Measurements from ENCODE around the gene CDK18. TPM values are rescaled to one million over a fixed set of nuclear protein-coding genes. Genes with fewer than 3 reads are reported as not detected.

CDK18 gene
- total RNA-seq, 2 donors from 2014 or later = 27.9 to 46.0 TPM

DNA sequence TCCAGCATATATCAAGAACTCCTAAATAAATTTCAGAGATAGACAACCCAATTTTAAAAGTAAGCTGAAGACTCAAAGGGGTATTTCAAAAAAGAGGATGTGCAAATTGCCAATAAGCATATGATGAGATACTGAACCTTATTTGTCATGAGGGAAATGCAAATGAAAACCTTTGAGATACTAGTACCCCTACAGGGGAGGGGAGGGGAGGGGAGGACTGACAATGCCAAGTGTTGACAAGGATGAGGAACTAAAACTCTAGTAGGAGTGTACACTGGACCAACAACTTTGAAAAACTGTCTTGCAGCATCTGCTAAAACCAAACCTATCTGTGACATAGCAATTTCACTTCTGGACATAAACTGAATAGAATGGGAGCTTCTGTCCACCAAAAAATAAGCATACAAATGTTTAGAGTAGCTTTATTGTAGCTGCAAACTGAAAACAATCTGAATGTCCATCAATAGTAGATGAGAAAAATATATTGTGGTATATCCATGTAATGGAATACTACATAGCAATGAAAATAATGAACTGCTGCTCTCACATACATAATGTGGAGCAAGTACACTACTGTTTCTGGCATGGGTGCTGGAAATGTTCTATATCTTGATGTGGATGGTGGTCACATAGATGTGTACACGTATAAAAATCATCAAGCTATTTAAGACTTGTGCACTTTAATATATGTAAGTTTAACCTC lies 57.2 kb downstream of the CDK18 start:
- intact Hi-C loops (cut with DNase I) = no loop called here
- DNase-seq = peak; percentile 3
- TF ChIP-seq, protein P1, sequence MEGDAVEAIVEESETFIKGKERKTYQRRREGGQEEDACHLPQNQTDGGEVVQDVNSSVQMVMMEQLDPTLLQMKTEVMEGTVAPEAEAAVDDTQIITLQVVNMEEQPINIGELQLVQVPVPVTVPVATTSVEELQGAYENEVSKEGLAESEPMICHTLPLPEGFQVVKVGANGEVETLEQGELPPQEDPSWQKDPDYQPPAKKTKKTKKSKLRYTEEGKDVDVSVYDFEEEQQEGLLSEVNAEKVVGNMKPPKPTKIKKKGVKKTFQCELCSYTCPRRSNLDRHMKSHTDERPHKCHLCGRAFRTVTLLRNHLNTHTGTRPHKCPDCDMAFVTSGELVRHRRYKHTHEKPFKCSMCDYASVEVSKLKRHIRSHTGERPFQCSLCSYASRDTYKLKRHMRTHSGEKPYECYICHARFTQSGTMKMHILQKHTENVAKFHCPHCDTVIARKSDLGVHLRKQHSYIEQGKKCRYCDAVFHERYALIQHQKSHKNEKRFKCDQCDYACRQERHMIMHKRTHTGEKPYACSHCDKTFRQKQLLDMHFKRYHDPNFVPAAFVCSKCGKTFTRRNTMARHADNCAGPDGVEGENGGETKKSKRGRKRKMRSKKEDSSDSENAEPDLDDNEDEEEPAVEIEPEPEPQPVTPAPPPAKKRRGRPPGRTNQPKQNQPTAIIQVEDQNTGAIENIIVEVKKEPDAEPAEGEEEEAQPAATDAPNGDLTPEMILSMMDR (IDR thresholded peaks at IDR 0.05) = no peak

DNA sequence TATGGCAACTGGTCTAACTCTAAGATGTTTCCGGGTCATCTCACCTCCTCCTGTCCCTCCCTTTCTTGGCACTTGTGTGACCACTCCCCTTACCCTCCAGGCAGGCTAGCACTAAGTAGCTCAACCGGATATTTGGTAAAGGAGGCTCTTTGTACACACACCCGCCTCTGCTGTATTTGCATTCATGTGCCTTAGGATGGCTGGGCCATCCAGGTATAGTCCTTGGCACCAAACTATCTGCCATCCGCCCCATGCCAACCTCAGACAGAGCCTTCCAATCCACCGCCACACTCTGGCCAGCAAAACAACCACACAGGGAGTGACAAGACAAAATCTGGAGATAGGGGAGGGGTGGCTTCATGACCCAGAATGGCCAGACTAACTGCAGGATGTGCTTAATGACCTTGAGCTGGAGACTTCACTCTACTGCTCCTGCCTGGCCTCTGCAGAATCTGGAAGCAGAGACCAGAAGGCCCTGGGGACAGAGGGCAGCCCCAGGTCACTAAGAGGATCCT lies 59.5 kb downstream of the CDK18 start:
- Histone ChIP-seq H3K36me3 (no peaks in the 10 kb centered on the region), H3K27ac (peak overlapping the region; percentile 65), H3K4me3 (no peak overlapping the region), H3K4me1 (no peaks in the 10 kb centered on the region), H3K9me3 (no peaks in the 10 kb centered on the region), H3K9ac (ENCODE audit: low read depth in 2 of 2, low read length in 2 of 2) (peak overlapping the region in 1 of 2 donors; percentile 55), H3K27me3 (no peaks in the 10 kb centered on the region)
- intact Hi-C loops (cut with DNase I) = no loop called here
- DNase-seq = peak; percentile 73
- TF ChIP-seq, protein P1 (IDR thresholded peaks at IDR 0.05) = no peak

More for the DNA sequence above, 57.2 kb downstream of the CDK18 start:
- no peaks in the 10 kb centered on the region for H3K36me3 ChIP-seq
- no peak overlapping the region for H3K4me3 ChIP-seq
- no peaks in the 10 kb centered on the region for H3K27me3 ChIP-seq
- H3K4me1 ChIP-seq = no peaks in the 10 kb centered on the region
- no peak overlapping the region for H3K9ac ChIP-seq (ENCODE audit: low read depth in 2 of 2, low read length in 2 of 2)
- no peaks in the 10 kb centered on the region for H3K9me3 ChIP-seq
- no peak overlapping the region for H3K27ac ChIP-seq

DNA sequence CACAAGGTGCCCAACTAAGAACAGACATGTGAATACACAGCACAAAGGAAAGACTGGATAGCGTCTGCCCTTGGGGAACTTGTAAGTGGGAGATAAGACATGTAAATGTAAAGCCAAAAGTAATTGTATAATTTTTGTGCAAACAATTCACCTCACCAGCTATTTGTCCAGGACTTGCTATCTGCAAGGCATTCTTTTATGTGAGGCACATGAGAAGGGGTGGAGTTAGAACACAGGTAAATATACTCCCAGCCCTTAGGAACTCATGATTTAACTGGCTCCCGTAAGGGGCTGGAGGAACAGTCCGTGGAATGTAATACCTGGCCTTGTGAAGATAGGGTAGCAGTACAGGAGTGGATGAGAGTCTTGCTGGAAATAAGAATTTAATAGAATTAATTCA lies 61.3 kb downstream of the CDK18 start:
- intact Hi-C loops (cut with DNase I) = no loop called here
- Histone ChIP-seq H3K9me3 (no peaks in the 10 kb centered on the region), H3K4me3 (no peak overlapping the region), H3K9ac (ENCODE audit: low read depth in 2 of 2, low read length in 2 of 2) (peak overlapping the region in 1 of 2 donors; percentile 26), H3K27ac (peak overlapping the region; percentile 16), H3K4me1 (no peaks in the 10 kb centered on the region), H3K36me3 (no peaks in the 10 kb centered on the region), H3K27me3 (no peaks in the 10 kb centered on the region)
- TF ChIP-seq, protein P1 (IDR thresholded peaks at IDR 0.05) = no peak
- peak; percentile 68 for DNase-seq

DNA sequence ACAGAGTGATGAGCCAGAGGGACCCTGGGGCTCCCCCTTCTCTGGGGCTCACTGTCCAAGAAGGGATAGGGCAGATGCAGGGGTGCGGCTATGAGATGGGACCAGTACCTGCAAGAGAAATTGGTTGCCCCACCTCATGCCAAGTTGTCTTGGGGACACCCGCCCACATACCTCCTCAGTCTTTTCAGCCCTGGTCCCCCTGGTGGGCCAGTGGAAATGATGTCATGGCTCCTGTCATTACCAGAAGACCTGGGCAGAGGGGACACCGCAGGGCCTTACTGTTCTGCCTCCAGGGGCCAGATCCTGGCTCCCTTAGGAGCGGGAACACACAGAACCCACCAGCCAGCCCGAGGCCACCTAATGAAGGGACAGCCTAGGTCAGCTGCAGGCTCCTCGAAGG lies 63.2 kb downstream of the CDK18 start:
- H3K27me3 ChIP-seq = no peaks in the 10 kb centered on the region
- H3K9ac ChIP-seq (ENCODE audit: low read depth in 2 of 2, low read length in 2 of 2) = no peak overlapping the region
- peak; percentile 19 for DNase-seq
- H3K27ac ChIP-seq = no peak overlapping the region
- H3K36me3 ChIP-seq = no peaks in the 10 kb centered on the region
- no peak overlapping the region for H3K4me3 ChIP-seq
- no peaks in the 10 kb centered on the region for H3K4me1 ChIP-seq
- TF ChIP-seq, protein P1 (IDR thresholded peaks at IDR 0.05) = no peak
- intact Hi-C loops (cut with DNase I) = no loop called here
- H3K9me3 ChIP-seq = no peaks in the 10 kb centered on the region

DNA sequence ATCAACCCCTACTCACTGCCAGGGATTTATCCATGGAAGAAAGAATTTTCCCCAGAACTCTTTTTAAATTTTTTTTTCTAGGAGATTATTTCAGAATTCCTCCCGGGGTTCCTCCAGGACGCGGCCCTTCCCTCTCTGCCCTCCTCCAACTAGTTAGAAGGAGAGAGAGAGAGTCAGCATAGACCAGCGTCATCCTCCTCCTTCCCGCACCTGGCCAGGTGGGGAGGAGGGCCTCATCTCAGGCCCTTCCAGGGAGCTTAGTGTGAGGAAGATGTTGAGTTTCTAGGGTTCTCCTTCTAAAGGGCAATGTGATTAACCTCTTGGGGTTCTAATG lies 63.6 kb downstream of the CDK18 start:
- peak overlapping the region in 1 of 2 donors; percentile 34 for H3K9ac ChIP-seq (ENCODE audit: low read depth in 2 of 2, low read length in 2 of 2)
- peak; percentile 16 for DNase-seq
- H3K9me3 ChIP-seq = no peaks in the 10 kb centered on the region
- TF ChIP-seq, protein P1 (IDR thresholded peaks at IDR 0.05) = no peak
- H3K36me3 ChIP-seq = no peaks in the 10 kb centered on the region
- H3K4me3 ChIP-seq = no peak overlapping the region
- no peaks in the 10 kb centered on the region for H3K27me3 ChIP-seq
- H3K4me1 ChIP-seq = no peaks in the 10 kb centered on the region
- intact Hi-C loops (cut with DNase I) = no loop called here
- no peak overlapping the region for H3K27ac ChIP-seq
